H9 (cell line): ENCODE results near the gene OR2AT4. TPM values are rescaled to one million over a fixed set of nuclear protein-coding genes. Genes with fewer than 3 reads are reported as not detected.
"Not testable (repeated sequence)": the region's sequence is repeated elsewhere in the genome, so short reads cannot be mapped to it uniquely, and the experiment has no call there.

Experiments
- DNase-seq: peaks from one replicate; pipeline ENCODE4 v3.0.0-alpha.2; 2017
- H2AFZ ChIP-seq: one replicate; pipeline ENCODE4 v1.6.1; 2013; ENCODE audit warnings: mild to moderate bottlenecking, low read length, control low read depth, moderate library complexity
- H2AK5ac ChIP-seq: 2 replicates; pipeline ENCODE4 v1.6.1; 2013; ENCODE audit warnings: low read length, control low read depth, mixed read lengths; ENCODE audit not compliant: insufficient read length
- H2BK120ac ChIP-seq: one replicate; pipeline ENCODE4 v1.6.1; 2013; ENCODE audit warnings: low read depth, mild to moderate bottlenecking, low read length, control low read depth, inconsistent platforms; ENCODE audit not compliant: poor library complexity, severe bottlenecking
- H2BK12ac ChIP-seq: 2 replicates; pipeline ENCODE4 v1.6.1; 2013; ENCODE audit warnings: low read length, control low read depth, mixed read lengths, low read depth; ENCODE audit not compliant: insufficient read length
- H2BK15ac ChIP-seq: 2 replicates; pipeline ENCODE4 v1.6.1; 2013; ENCODE audit warnings: low read depth, low read length, control low read depth
- H2BK20ac ChIP-seq: one replicate; pipeline ENCODE4 v1.6.1; 2013; ENCODE audit warnings: low read depth, mild to moderate bottlenecking, low read length, control low read depth, inconsistent platforms; ENCODE audit not compliant: poor library complexity, severe bottlenecking
- H2BK5ac ChIP-seq: 2 replicates; pipeline ENCODE4 v1.6.1; 2013; ENCODE audit warnings: low read length, control low read depth, mixed read lengths; ENCODE audit not compliant: insufficient read length
- H3K14ac ChIP-seq: 2 replicates; pipeline ENCODE4 v1.6.1; 2013; ENCODE audit warnings: low read length, control low read depth; ENCODE audit not compliant: insufficient read depth
- H3K18ac ChIP-seq: 2 replicates; pipeline ENCODE4 v1.6.1; 2013; ENCODE audit warnings: low read depth, mild to moderate bottlenecking, mixed read lengths, low read length, control low read depth; ENCODE audit not compliant: insufficient read length
- H3K23ac ChIP-seq: 2 replicates; pipeline ENCODE4 v1.6.1; 2013; ENCODE audit warnings: low read length, control low read depth, mixed read lengths, low read depth; ENCODE audit not compliant: insufficient read length
- H3K23me2 ChIP-seq: 2 replicates; pipeline ENCODE4 v1.6.1; 2013; ENCODE audit warnings: low read depth, mild to moderate bottlenecking, mixed read lengths, low read length, control low read depth; ENCODE audit not compliant: insufficient read length, poor library complexity, severe bottlenecking
- H3K27ac ChIP-seq: 2 replicates; pipeline ENCODE4 v1.5.1; 2013; ENCODE audit warnings: low read length, control low read depth, mixed read lengths, low read depth; ENCODE audit not compliant: insufficient read length
- H3K27me3 ChIP-seq: 2 replicates; pipeline ENCODE4 v1.6.1; 2013; ENCODE audit warnings: low read length, control low read depth, inconsistent platforms; ENCODE audit not compliant: insufficient read depth
- H3K4ac ChIP-seq: 2 replicates; pipeline ENCODE4 v1.6.1; 2013; ENCODE audit warnings: low read depth, mild to moderate bottlenecking, control low read depth, inconsistent platforms, low read length, moderate library complexity
- H3K4me1 ChIP-seq: 2 replicates; pipeline ENCODE4 v1.6.1; 2013; ENCODE audit warnings: low read length, control low read depth, inconsistent platforms; ENCODE audit not compliant: insufficient read depth
- H3K4me2 ChIP-seq: 2 replicates; pipeline ENCODE4 v1.6.1; 2013; ENCODE audit warnings: low read length, control low read depth, mixed read lengths; ENCODE audit not compliant: insufficient read length, insufficient read depth
- H3K56ac ChIP-seq: 2 replicates; pipeline ENCODE4 v1.6.1; 2013; ENCODE audit warnings: low read depth, mild to moderate bottlenecking, mixed read lengths, low read length, control low read depth; ENCODE audit not compliant: insufficient read length
- H3K79me1 ChIP-seq: 2 replicates; pipeline ENCODE4 v1.6.1; 2013; ENCODE audit warnings: low read depth, mild to moderate bottlenecking, moderate library complexity, low read length, control low read depth, inconsistent platforms; ENCODE audit not compliant: insufficient read depth, poor library complexity, severe bottlenecking
- H3K79me2 ChIP-seq: 2 replicates; pipeline ENCODE4 v1.6.1; 2013; ENCODE audit warnings: low read length, control low read depth, inconsistent platforms; ENCODE audit not compliant: insufficient read depth
- H3K9ac ChIP-seq: 2 replicates; pipeline ENCODE4 v1.6.1; 2013; ENCODE audit warnings: low read length, control low read depth, mixed read lengths; ENCODE audit not compliant: insufficient read length; ENCODE audit errors: extremely low read depth
- H3K9me3 ChIP-seq: one replicate; pipeline ENCODE4 v1.6.1; 2013; ENCODE audit warnings: low read depth, low read length, inconsistent platforms; ENCODE audit not compliant: control insufficient read depth
- H3T11ph ChIP-seq: one replicate; pipeline ENCODE4 v1.6.1; 2013; ENCODE audit warnings: mild to moderate bottlenecking, low read length, control low read depth, inconsistent platforms
- H4K20me1 ChIP-seq: one replicate; pipeline ENCODE4 v1.6.1; 2013; ENCODE audit not compliant: control insufficient read depth, insufficient read length, insufficient read depth
- H4K5ac ChIP-seq: 2 replicates; pipeline ENCODE4 v1.6.1; 2013; ENCODE audit warnings: low read depth, mild to moderate bottlenecking, mixed read lengths, low read length, control low read depth; ENCODE audit not compliant: insufficient read length
- H4K8ac ChIP-seq: replicated peaks from 2 replicates; pipeline ENCODE4 v1.6.1; 2013; ENCODE audit warnings: low read length, control low read depth, mixed read lengths, low read depth; ENCODE audit not compliant: insufficient read length
- H4K91ac ChIP-seq: 2 replicates; pipeline ENCODE4 v1.6.1; 2013; ENCODE audit warnings: low read depth, mild to moderate bottlenecking, moderate library complexity, mixed read lengths, low read length, control low read depth; ENCODE audit not compliant: insufficient read length
- H3K27ac Mint-ChIP-seq, 3 experiments: 2 replicates in 2 of 3; 3 replicates in 1 of 3; pipeline ENCODE4 v1.8.0; 2020 to 2021; ENCODE audit warnings: mixed read lengths in 3 of 3, mild to moderate bottlenecking in 1 of 3, moderate library complexity in 1 of 3
- H3K27me3 Mint-ChIP-seq: 2 replicates; pipeline ENCODE4 v1.8.0; 2021; ENCODE audit warnings: low read depth, mild to moderate bottlenecking, moderate library complexity, mixed read lengths
- H3K36me3 Mint-ChIP-seq, 3 experiments: 2 replicates in 2 of 3; 3 replicates in 1 of 3; pipeline ENCODE4 v1.8.0; 2020 to 2021; ENCODE audit warnings: low read depth in 3 of 3, mixed read lengths in 3 of 3; ENCODE audit not compliant: insufficient read depth in 1 of 3
- H3K4me1 Mint-ChIP-seq, 2 experiments: 2 replicates each; pipeline ENCODE4 v1.8.0; 2020; ENCODE audit warnings: mixed read lengths in 2 of 2
- H3K4me3 Mint-ChIP-seq, 2 experiments: 2 replicates in 1 of 2; 3 replicates in 1 of 2; pipeline ENCODE4 v1.8.0; 2020 to 2021; ENCODE audit warnings: mild to moderate bottlenecking in 2 of 2, mixed read lengths in 2 of 2, moderate library complexity in 1 of 2
- H3K9me3 Mint-ChIP-seq, 2 experiments: 2 replicates in 1 of 2; 3 replicates in 1 of 2; pipeline ENCODE4 v1.8.0; 2020; ENCODE audit warnings: mild to moderate bottlenecking in 2 of 2, mixed read lengths in 2 of 2, moderate library complexity in 1 of 2
- WGBS: extraction: QIAGEN DNeasy Blood & Tissue Kit; methylation state at CpG from one replicate; pipeline ENCODE4 v1.1.7; 2013; ENCODE audit warnings: missing lambda C conversion rate, low lambda C conversion rate, mixed read lengths; ENCODE audit not compliant: insufficient read length; ENCODE audit errors: extremely low coverage; 5-methylcytosine and 5-hydroxymethylcytosine counted together
- total RNA-seq: library from RNA; stranded (reverse); gene quantifications from 2 replicates; pipeline ENCODE4 v1.2.1, GENCODE V29; 2021
- TF ChIP-seq, protein P1 (sequence below): fragments of 200-600 bp; sonication (generic); conservative IDR thresholded peaks from 3 replicates; pipeline ENCODE4 v1.8.0; 2021; ENCODE audit warnings: antibody characterized with exemption, mild to moderate bottlenecking

OR2AT4 gene
- total RNA-seq, 1 experiment from 2014 or later, result not detected

GRCh38 chr11:75097173-75097557, 489 bp upstream of the OR2AT4 start:
- Histone ChIP-seq H3T11ph (no peak overlapping the region), H2BK12ac (no peak overlapping the region), H2AK5ac (no peak overlapping the region), H3K23ac (no peak overlapping the region), H2BK5ac (no peak overlapping the region), H4K8ac (no peak overlapping the region), H3K56ac (no peak overlapping the region), H3K9ac (no peak overlapping the region), H3K9me3 (no peaks in the 10 kb centered on the region), H3K4ac (no peak overlapping the region), H2BK15ac (no peak overlapping the region), H4K91ac (no peak overlapping the region), H3K27ac (no peak overlapping the region), H3K23me2 (no peaks in the 10 kb centered on the region), H4K5ac (no peak overlapping the region), H3K27me3 (no peaks in the 10 kb centered on the region), H3K79me1 (no peaks in the 10 kb centered on the region), H2BK20ac (no peak overlapping the region), H3K4me2 (no peak overlapping the region), H3K14ac (no peak overlapping the region), H3K18ac (no peak overlapping the region), H3K4me1 (peaks cover 2% of the 10 kb centered on the region; the same call in 1 of the 2 replicates), H4K20me1 (no peaks in the 10 kb centered on the region), H2BK120ac (no peak overlapping the region), H2AFZ (no peak overlapping the region), H3K79me2 (no peaks in the 10 kb centered on the region)
- Mint-ChIP-seq H3K9me3 (peaks cover 6 to 11% of the 10 kb centered on the region in 2 experiments; a peak in 3 of 5 replicates), H3K27me3 (peaks cover 14% of the 10 kb centered on the region), H3K4me1 (peaks cover 9 to 12% of the 10 kb centered on the region in 2 experiments), H3K36me3 (peaks cover 0 to 5% (median 4%) of the 10 kb centered on the region in 3 experiments; a peak in 5 of 7 replicates), H3K4me3 (no peak overlapping the region), H3K27ac (no peak overlapping the region)
- TF ChIP-seq, protein P1, sequence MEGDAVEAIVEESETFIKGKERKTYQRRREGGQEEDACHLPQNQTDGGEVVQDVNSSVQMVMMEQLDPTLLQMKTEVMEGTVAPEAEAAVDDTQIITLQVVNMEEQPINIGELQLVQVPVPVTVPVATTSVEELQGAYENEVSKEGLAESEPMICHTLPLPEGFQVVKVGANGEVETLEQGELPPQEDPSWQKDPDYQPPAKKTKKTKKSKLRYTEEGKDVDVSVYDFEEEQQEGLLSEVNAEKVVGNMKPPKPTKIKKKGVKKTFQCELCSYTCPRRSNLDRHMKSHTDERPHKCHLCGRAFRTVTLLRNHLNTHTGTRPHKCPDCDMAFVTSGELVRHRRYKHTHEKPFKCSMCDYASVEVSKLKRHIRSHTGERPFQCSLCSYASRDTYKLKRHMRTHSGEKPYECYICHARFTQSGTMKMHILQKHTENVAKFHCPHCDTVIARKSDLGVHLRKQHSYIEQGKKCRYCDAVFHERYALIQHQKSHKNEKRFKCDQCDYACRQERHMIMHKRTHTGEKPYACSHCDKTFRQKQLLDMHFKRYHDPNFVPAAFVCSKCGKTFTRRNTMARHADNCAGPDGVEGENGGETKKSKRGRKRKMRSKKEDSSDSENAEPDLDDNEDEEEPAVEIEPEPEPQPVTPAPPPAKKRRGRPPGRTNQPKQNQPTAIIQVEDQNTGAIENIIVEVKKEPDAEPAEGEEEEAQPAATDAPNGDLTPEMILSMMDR, result no peak
- WGBS, result no CpG with 5 or more reads among the region's 2 CpGs
- no peak for DNase-seq

DNA sequence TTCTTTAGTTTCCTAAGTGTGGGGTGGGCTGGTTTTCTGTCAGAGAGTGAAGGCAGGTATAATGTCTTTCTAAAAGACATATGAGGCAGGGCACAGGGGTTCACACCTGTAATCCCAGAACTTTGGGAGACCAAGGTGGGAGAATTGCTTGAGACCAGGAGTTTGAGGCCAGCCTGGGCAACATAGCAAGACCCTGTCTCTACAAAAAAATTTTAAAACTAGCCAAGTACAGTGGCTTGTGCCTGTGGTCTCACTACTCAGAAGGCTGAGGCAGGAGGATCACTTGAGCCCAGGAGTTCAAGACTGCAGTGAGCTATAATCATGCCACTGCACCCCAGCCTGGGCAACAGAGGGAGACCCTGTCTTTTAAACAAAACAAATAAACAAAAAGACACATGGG, 2.3 kb downstream of the OR2AT4 start:
- not testable (repeated sequence) for H2BK5ac ChIP-seq, H3K9me3 ChIP-seq, H3K27ac ChIP-seq, H4K5ac ChIP-seq, H3K9ac ChIP-seq, H2BK15ac ChIP-seq, H4K8ac ChIP-seq, H3K4me1 ChIP-seq, H3K79me1 ChIP-seq, H2BK20ac ChIP-seq, H2BK12ac ChIP-seq, H3K4me3 Mint-ChIP-seq, H3K56ac ChIP-seq, H3K23me2 ChIP-seq, DNase-seq, H4K20me1 ChIP-seq, H3K79me2 ChIP-seq, H3K18ac ChIP-seq, H4K91ac ChIP-seq, H3K4ac ChIP-seq, H2AK5ac ChIP-seq, H2AFZ ChIP-seq, H3K4me2 ChIP-seq, H3T11ph ChIP-seq, H3K14ac ChIP-seq, H3K27me3 ChIP-seq, H3K36me3 Mint-ChIP-seq, H3K4me1 Mint-ChIP-seq, H3K23ac ChIP-seq, H2BK120ac ChIP-seq, H3K27ac Mint-ChIP-seq
- H3K27me3 Mint-ChIP-seq, result peaks cover 17% of the 10 kb centered on the region
- H3K9me3 Mint-ChIP-seq, result peaks cover 23 to 27% of the 10 kb centered on the region in 2 experiments
